Femur (tissue), 1 donor: ENCODE results near the gene CGNL1.

Source experiments
- DNase-seq: peaks from one replicate; pipeline ENCODE4 v3.0.0-alpha.2; 2017

CGNL1 gene

GRCh38 chr15:57582090-57582489 lies 205.8 kb downstream of the CGNL1 start:
- no peak for DNase-seq

GRCh38 chr15:57583282-57583681 lies 207.0 kb downstream of the CGNL1 start:
- no peak for DNase-seq

- no peak for DNase-seq
Measured at GRCh38 chr15:57583720-57584119, 207.4 kb downstream of the CGNL1 start.

- DNase-seq, result no peak
Measured at GRCh38 chr15:57586661-57587424, 210.5 kb downstream of the CGNL1 start.

- peak; percentile 50 for DNase-seq
Measured at GRCh38 chr15:57589281-57589680, 213.0 kb downstream of the CGNL1 start.

- peak; percentile 47 for DNase-seq
Measured at GRCh38 chr15:57589754-57590153, 213.4 kb downstream of the CGNL1 start.

- no peak for DNase-seq
Measured at GRCh38 chr15:57591237-57591821, 215.0 kb downstream of the CGNL1 start.

GRCh38 chr15:57591822-57592367 lies 215.6 kb downstream of the CGNL1 start, which contains the start of gene MYZAP:
Gene MYZAP, plus strand, starts transcription at chr15:57591904. Its CDS starts 131 bp downstream, at chr15:57592035.
- DNase-seq, result peak; percentile 60

- DNase-seq, result no peak
Measured at GRCh38 chr15:57592426-57592825, 216.1 kb downstream of the CGNL1 start.

GRCh38 chr15:57592836-57593420 lies 216.6 kb downstream of the CGNL1 start:
- no peak for DNase-seq

GRCh38 chr15:57594479-57594878 lies 218.2 kb downstream of the CGNL1 start:
- DNase-seq, result no peak

GRCh38 chr15:57595011-57595866 lies 218.9 kb downstream of the CGNL1 start:
- DNase-seq, result no peak

- no peak for DNase-seq
Measured at GRCh38 chr15:57596301-57596855, 220.1 kb downstream of the CGNL1 start.

GRCh38 chr15:57596978-57597377 lies 220.7 kb downstream of the CGNL1 start:
- DNase-seq, result no peak

- DNase-seq, result no peak
Measured at GRCh38 chr15:57597431-57597830, 221.1 kb downstream of the CGNL1 start.

GRCh38 chr15:57598346-57598745 lies 222.0 kb downstream of the CGNL1 start:
- no peak for DNase-seq

GRCh38 chr15:57599296-57599810 lies 223.0 kb downstream of the CGNL1 start:
- no peak for DNase-seq

GRCh38 chr15:57600197-57600596 lies 223.9 kb downstream of the CGNL1 start:
- DNase-seq, result no peak
